GM19099 (cell line): ENCODE measurements around the gene RAP1GAP.

Experiments
- POLR2A ChIP-seq: IDR thresholded peaks from 3 replicates; pipeline ENCODE4 v1.6.1; 2011; ENCODE audit warnings: low read depth; ENCODE audit not compliant: insufficient read length; ENCODE audit errors: extremely low read depth

RAP1GAP gene

DNA sequence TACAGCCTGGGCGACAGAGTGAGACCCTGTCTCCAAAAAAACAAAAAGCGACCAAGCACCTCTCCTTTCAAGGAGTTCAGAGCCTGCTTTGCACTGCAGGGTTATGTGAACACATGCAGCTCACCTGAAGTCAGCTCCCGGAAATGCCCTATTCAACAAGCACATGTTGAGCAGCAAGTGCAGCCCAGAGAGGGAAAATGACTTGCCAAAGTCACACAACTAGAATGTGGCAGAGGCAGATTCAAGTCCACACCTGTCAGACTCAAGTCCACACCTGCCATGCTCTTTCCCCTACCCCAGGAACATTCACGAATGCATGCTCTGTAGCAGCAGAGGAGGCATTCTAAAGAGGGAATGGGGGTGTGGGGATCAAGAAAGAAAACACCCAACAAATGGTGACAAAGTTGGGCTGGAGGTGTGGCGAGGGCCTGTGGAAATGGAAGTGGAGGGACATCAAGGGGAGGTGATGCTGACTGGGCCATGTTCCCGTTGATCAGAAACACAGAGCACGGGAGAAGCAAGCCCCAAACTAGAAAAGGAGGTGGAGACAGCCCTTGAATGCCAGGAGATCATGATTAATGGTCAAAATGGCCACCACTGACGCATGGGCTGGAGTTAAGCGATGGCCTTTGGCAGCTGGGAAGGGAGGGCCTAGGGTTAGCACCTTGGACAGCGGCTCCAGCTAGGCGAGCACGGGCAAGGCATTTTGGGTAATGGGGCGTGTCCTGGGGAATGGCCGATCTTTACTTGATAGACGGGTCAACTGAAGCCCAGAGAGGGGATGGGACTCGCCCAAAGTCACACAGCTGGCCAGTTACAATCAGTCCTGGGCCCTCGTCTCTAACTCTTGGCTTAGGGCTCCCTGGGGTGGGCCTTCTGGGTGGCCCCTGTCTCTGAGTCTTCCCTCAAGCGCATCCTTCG, 21.5 kb downstream of the RAP1GAP start:
- TF ChIP-seq POLR2A: no peak

DNA sequence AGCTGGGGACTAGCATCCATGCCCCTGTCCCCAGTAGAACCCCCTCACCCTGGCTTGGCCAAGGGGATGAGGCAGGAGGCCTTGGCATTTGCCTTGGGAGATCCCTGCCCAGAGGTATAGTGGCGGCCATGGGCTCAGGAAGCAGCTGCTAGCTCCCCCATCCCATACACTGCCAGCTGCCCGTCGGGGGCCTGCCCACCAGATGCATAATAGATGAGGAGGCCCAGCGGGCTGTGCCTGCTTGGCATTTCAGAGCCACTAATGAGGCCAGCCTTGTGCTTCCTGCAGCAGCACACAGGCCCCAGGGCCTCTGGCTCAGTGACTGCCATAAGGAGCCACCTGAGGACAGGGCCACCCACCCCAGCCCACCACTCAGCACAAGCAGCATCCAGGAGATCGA, 23.6 kb downstream of the RAP1GAP start:
- TF ChIP-seq POLR2A: no peak

DNA sequence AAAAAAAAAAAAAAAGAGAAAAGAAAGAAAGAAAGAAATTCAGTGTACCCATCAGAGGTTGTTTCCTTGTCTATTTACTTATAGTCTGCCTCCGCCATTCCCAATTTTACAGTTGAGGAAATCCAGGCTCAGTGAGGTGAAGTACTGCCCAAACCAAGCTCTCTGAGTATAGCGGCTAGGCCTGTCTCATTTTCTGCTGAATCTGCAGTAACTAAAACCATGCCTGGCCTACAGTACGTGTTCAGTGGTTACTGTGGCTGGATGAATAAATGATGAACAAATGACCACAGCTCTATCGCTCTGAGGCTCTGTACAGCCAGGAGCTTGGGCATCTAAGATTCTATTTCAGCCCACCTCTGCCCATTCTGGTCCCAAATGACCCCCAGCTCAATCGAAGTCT, 24.3 kb downstream of the RAP1GAP start:
- no peak for TF ChIP-seq POLR2A

DNA sequence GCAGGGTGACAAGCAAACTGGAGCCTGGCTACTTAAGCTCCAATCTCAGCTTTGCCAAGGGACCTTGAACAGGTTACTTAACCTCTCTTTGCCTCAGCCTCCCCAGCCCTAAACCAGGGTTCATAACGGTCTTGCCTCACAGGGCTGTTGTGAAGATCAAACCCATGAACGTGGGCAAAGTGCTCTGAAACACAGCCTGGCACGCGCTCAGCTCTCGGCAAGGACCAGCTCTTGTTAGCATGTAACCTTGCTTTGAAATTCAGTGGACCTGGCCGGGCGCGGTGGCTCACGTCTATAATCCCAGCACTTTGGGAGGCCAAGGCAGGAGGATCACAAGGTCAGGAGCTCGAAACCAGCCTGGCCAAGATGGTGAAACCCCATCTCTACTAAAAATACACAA, 24.8 kb downstream of the RAP1GAP start:
- no peak for TF ChIP-seq POLR2A

DNA sequence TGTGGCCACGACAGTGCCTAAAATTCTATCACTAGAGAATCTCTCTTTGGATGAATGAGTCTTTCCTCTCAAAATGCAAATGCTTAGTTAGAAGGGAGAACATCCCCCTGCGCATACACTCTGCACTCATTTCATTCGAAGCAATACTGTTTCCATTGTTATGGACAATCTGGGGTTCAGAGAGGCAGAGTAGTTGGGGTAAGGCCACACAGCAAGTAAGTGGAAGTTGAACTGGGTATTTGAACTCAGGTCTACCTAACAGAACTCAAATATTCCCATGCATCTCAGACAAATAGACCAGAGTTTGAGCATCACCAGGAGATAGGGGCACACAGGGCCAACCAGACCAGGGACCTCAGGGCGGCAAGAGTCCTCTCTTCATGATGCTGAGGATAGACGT, 25.5 kb downstream of the RAP1GAP start:
- TF ChIP-seq POLR2A: no peak

DNA sequence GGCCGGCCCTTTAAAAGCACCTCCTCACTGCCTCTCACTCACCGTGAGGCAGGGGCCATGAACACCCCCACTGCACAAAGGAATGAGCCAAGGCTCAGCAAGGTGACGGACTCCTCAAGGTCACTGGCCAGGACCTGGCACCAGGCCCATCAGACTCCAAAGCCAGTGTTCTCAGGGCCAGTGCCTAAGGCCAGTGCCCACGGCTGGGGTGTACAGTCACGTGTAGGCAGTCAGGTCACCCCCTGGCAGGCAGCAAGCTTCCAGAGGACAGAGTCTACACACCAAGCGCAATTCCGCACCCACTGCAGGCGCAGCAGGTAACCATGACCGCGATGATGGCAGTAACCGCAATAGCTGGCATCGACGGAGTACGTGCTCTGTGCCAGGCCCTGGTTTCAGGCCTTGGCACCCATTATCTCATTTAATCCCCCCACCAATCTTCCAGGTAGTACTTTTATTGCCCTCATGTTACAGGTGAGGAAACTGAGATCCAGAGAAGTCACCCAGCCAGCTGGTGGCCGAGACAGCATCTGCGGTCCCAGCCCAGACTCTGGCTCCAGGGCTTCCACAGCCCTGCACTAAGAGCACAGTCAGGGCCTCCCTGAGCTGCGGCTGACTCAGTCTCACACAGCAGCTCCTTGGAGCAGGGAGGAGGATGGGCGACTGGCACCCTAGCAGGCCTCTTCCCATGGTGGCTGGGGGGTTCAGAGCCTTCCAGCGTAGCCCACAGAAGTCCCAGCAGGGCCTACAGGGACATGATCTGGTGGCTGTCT, 27.0 kb downstream of the RAP1GAP start:
- TF ChIP-seq POLR2A: no peak

DNA sequence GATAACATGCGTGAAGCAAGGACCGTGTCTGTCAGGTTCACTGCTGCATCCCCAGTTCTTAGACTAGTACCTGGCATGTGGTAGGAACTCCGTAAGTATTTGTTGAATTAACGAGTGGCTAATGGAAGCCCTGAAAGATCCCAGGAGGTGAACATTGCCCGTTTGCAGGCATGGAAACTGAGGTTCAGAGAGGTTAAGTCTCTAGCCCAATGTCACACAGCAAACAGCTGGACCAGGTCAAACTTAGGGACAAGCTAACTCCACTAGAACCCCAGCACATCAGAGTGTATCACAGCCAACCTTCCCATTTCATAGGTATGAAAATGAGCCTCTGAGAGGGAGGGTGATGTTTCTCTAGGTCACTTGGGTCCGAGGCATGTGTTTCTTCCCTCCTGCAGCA, 27.6 kb downstream of the RAP1GAP start:
- TF ChIP-seq POLR2A: no peak

DNA sequence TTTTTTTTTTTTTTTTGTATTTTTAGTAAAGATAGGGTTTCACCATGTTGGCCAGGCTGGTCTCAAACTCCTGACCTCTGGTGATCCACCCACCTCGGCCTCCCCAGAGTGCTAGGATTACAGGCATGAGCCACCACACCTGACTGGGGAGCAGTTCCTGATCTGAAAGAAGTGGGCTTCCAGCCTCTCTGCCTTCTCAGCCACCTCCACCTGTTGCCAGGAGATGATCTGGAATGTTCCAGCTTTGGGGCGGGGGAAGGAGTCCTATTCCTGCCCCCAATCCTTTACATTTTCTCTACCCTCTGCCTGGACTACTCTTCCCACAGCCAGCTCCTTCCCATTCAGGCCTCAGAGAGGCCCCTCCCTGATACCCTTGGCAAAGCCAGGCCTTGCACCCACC, 28.1 kb downstream of the RAP1GAP start:
- no peak for TF ChIP-seq POLR2A

DNA sequence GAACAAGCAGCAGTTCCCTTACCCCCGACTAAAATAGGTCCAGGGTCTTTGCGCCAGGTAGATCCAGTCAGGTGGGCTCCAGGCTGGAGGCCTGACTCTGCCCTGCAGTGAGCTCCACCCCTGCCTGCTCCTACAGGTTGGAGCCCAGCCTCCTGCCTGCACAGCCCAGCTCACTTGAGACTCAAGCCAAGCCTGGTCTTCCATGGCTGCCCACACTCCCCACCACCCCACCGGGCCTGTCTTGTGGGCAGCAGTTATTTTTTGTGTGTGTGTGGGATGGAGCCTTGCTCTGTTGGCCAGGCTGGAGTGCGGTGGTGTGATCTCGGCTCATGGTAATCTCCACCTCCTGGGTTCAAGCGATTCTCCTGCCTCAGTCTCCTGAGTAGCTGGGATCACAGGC, 28.5 kb downstream of the RAP1GAP start:
- no peak for TF ChIP-seq POLR2A

DNA sequence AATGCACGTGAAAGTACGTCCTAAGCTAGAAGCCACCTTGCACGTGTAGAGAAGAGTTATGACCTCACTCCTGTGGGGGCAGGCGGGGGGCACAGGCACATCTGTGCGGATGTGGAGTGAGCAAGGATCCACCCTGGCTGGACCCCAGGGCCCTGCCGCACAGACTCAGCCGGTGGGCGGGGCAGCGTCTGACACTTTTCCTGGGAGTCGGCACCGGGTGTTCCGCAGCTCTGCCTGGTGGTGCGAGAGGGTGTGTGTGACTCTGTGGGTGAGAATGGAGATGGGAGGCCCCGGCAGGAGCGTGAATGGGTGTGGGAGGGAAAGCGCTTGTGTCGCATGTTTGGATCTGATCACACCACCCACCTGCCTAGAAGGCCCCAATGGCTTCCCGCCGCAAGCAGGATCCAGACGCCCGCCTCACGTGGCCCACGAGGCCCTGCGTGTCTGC, 29.5 kb downstream of the RAP1GAP start:
- no peak for TF ChIP-seq POLR2A

DNA sequence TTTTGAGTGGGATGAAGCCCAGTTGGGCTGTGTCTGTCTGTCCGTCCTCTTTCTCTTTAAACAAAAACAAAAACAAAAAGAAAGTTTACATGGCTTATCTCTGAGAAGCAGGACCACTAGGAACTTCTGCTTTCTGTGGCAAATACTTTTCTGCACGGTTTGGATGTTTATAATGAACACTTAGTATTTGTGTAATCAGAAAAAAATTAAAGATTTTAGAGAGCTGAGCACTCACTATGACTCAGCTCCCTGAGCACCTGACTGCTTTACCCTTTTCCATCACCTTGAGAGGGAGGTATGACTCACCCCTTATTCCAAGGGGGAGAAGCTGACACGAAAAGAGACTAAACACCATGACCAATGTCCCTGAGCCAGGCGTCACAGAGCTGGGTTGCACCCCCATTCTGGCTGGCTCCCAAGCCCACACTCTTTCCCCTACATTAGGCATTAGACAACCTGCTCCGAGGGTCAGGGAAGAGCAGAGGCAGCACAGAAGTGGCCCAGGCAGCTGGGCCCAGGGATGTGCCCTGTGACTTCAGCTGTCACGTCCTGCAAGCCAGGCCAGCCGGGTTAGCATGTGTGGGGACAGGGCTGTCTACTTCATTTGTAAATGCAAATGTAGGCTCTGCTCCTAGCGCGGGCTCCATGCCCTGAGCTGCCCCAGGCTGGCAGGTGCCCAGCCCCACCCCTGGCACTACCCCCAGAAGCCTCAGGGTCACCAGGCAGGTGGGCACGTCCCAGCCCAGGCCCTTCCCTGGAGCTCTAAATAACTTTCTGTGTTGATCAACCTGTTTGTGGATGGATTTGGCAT, 30.4 kb downstream of the RAP1GAP start:
- TF ChIP-seq POLR2A: no peak

DNA sequence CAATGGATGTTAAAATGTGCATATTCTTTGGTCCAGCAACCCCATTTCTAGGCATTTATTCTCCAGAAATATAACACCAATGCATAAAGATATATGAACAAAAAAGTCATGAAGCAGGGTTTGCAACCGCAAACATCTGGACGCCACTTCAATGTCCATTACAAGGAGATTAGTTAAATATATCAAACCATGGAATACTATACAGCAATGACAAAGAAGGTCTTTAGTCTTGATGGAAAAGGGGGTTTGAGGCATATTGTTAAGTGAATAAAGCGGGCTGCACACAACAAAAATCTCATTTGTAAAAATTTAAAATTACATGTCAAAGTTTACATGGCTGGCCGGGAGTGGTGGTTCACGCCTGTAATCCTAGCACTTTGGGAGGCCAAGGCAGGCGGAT, 31.6 kb downstream of the RAP1GAP start:
- TF ChIP-seq POLR2A: no peak

DNA sequence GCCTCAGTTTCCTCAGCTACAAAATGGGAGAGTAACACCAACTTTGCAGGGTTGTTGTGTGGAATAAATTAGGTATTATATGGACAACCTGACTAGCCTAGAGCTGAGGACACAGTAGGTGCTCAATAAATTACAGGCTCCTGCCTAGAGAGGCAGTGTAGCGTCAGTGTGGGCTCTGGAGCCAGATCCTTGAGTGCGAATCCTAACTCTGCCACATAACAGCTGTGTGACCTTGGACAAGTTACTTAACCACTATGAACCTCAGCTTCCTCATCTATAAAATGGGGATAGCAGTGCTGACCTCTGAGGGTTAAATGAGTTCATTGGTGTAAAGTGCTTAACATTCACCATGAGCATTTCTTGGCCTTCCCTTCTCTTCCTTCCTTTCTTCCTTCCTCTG, 33.1 kb downstream of the RAP1GAP start:
- no peak for TF ChIP-seq POLR2A

DNA sequence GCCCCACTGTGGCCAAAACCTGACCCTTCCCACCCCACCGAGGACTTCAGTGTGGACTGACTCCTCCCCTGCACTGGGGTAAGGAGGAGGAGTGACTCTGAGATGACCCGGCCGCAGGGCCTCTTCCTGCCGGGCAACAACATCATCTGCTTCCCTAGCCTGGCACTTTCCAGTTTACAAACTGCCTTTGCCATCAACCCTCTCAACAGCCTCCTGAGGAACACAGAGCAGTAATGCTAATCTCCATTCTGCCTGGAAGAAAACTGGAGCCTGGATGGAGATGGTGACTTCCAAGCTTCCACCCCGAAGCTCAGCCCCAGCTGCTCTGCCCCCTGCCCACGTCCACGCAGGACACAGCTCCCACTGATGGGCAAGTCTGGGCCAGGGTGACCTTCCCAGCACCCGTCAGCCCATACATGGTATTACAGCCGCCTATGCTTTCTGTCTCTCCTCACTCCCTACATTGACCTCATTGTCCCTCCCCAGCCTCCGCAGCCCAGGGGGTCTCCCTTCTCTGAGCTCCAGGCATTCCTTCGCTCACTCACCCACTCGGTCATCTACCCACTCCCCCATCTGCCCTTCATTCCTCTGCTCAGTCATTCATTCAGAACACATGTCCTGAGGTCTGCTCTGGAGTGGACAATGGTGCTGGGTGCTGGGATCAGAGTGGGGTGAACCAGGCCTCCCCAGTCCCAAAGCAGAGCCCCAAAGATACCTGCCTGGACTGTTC, 34.2 kb downstream of the RAP1GAP start:
- TF ChIP-seq POLR2A: no peak

DNA sequence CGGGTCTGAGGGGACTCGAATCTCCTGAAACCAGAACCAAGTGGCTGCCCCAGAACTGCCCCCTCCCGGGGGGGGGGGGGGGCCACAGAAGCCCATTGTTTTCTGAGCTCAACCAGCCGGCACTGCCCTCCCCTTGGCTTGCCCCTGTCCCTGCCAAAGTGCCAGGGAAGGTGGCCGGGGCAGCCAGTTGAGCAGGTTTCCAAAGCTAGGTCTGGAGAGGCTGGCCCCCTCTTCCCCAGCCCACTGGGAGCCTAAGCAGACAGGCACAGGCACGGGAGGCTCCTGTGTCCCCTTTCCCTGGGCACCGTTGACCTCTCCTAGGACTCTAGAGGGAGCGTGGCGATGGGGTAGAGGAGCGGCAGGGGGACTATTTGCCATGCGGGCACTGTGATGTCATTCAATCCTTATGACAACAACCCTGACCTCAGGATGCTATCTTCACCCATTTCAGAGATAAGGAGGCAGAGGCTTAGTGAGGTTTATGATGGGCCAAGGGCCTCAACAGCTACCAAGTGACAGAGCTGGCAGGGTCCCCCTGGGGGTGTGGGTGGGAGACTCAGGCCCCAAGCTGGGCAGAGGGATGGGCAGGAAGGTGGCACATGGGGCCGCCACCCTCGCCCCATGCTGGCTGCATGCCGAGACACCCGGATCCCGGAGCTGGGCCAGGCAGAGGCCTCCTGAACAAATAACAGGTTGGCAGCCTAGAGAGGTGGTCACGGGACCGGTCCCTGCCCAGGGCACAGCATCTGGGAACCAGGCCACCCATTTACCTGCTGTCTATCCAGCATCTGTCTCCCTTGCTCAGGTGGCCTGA, 35.0 kb downstream of the RAP1GAP start:
- TF ChIP-seq POLR2A: no peak
